Keratinocyte (primary cell): Measurements from ENCODE around the gene SLC4A1AP. TPM values are rescaled to one million over a fixed set of nuclear protein-coding genes. Genes with fewer than 3 reads are reported as not detected.

ENCODE experiments used
- DNase-seq: peaks from one replicate; pipeline ENCODE4 v3.0.0-alpha.2; 2011; ENCODE audit warnings: low read depth, missing footprints, low spot score
- FAIRE-seq: peaks from 2 replicates; lab custom pipeline; 2011; peaks lifted over from hg19 to GRCh38; lab: Jason Lieb, UNC
- H2AFZ ChIP-seq: 2 replicates; pipeline ENCODE4 v1.6.0; 2012; ENCODE audit warnings: low read length, control low read depth, inconsistent platforms; ENCODE audit not compliant: control insufficient read depth
- H3K27ac ChIP-seq: 2 replicates; pipeline ENCODE4 v1.5.1; 2011; ENCODE audit warnings: low read length; ENCODE audit not compliant: control insufficient read depth, insufficient read depth
- H3K27me3 ChIP-seq: 3 replicates; pipeline ENCODE4 v1.6.0; 2011; ENCODE audit warnings: low read length; ENCODE audit not compliant: control insufficient read depth, insufficient read depth; ENCODE audit errors: extremely low read depth
- H3K36me3 ChIP-seq, 2 experiments: 2 replicates in 1 of 2; 3 replicates in 1 of 2; pipeline ENCODE4 v1.5.1; 2011; ENCODE audit warnings: low read length in 2 of 2, mild to moderate bottlenecking in 1 of 2; ENCODE audit not compliant: control insufficient read depth in 2 of 2, insufficient read depth in 2 of 2; ENCODE audit errors: extremely low read depth in 1 of 2
- H3K4me1 ChIP-seq: 3 replicates; pipeline ENCODE4 v1.5.1; 2011; ENCODE audit warnings: low read length; ENCODE audit not compliant: control insufficient read depth, insufficient read depth; ENCODE audit errors: extremely low read depth
- H3K4me2 ChIP-seq: 3 replicates; pipeline ENCODE4 v1.6.0; 2011; ENCODE audit warnings: low read depth, low read length; ENCODE audit not compliant: control insufficient read depth, insufficient read depth; ENCODE audit errors: extremely low read depth
- H3K4me3 ChIP-seq, 3 experiments: fragments of 200-600 bp in 1 of 3; sonication (generic) in 1 of 3; 2 replicates in 2 of 3; 3 replicates in 1 of 3; pipeline ENCODE4 v1.5.1; 2011 to 2016; ENCODE audit warnings: low read length in 3 of 3, mild to moderate bottlenecking in 3 of 3, control low read depth in 2 of 3, inconsistent platforms in 1 of 3, low read depth in 1 of 3, mixed read lengths in 1 of 3, mixed run types in 1 of 3, moderate library complexity in 1 of 3; ENCODE audit not compliant: control insufficient read depth in 2 of 3, insufficient read depth in 2 of 3; ENCODE audit errors: extremely low read depth in 1 of 3
- H3K79me2 ChIP-seq: 2 replicates; pipeline ENCODE4 v1.6.0; 2012; ENCODE audit warnings: low read length; ENCODE audit not compliant: control insufficient read depth, insufficient read depth
- H3K9ac ChIP-seq: 3 replicates; pipeline ENCODE4 v1.6.0; 2011; ENCODE audit warnings: low read length; ENCODE audit not compliant: control insufficient read depth, insufficient read depth; ENCODE audit errors: extremely low read depth
- H3K9me1 ChIP-seq: 3 replicates; pipeline ENCODE4 v1.6.0; 2011; ENCODE audit warnings: low read length; ENCODE audit not compliant: control insufficient read depth, insufficient read depth; ENCODE audit errors: extremely low read depth
- H3K9me3 ChIP-seq: 2 replicates; pipeline ENCODE4 v1.5.1; 2012; ENCODE audit warnings: low read depth, low read length; ENCODE audit not compliant: control insufficient read depth
- H4K20me1 ChIP-seq: 3 replicates; pipeline ENCODE4 v1.6.0; 2011; ENCODE audit warnings: low read length; ENCODE audit not compliant: control insufficient read depth, insufficient read depth; ENCODE audit errors: extremely low read depth
- EZH2 ChIP-seq: IDR thresholded peaks from one replicate; pipeline ENCODE4 v1.6.1; 2012; ENCODE audit warnings: inconsistent platforms, mild to moderate bottlenecking, low read length, moderate library complexity
- dilution Hi-C: fragments of 300-500 bp; cut with MboI; formaldehyde crosslinking; loops from one replicate; pipeline ENCODE4 v1.7.0; 2020; ENCODE audit warnings: low sequenced_read_pairs; ENCODE audit not compliant: extremely low pct_ligation_motif_present
- polyA plus RNA-seq, 5 experiments: library from polyadenylated mRNA; depleted of rRNA in 3 of 5; stranded (reverse) in 3 of 5; stranded (forward) in 1 of 5; unstranded in 1 of 5; fragments of >200 nt; gene quantifications; 1 replicate in 1 of 5; 2 replicates in 3 of 5; 3 replicates in 1 of 5; pipeline versions ENCODE4 v1.2.1 to v1.2.3, GENCODE V29; 2011 to 2012; ENCODE audit warnings: missing spikeins in 2 of 5, low read depth in 1 of 5, low replicate concordance in 1 of 5
- TF ChIP-seq, protein P1 (sequence below), 3 experiments: IDR thresholded peaks in 1 of 3; conservative IDR thresholded peaks in 1 of 3; optimal IDR thresholded peaks in 1 of 3; 2 replicates in 2 of 3; 3 replicates in 1 of 3; pipeline versions ENCODE3 to v1.5.1; 2011; ENCODE audit warnings: low read length in 3 of 3, mild to moderate bottlenecking in 3 of 3, moderate library complexity in 2 of 3, control low read depth in 1 of 3, inconsistent platforms in 1 of 3; ENCODE audit not compliant: insufficient read depth in 2 of 3; ENCODE audit errors: extremely low read depth in 1 of 3

SLC4A1AP gene
- polyA plus RNA-seq, 1 donor (not counting 4 experiments of a cell fraction or from before 2014, with no cell fraction given), result 17.0 TPM

- Histone ChIP-seq H4K20me1 (no peaks in the 10 kb centered on the region), H3K27me3 (no peaks in the 10 kb centered on the region), H3K27ac (no peak overlapping the region), H3K36me3 (no peaks in the 10 kb centered on the region), H2AFZ (no peak overlapping the region), H3K9me3 (no peaks in the 10 kb centered on the region), H3K9me1 (no peaks in the 10 kb centered on the region), H3K9ac (no peak overlapping the region), H3K4me1 (peaks cover 29% of the 10 kb centered on the region), H3K79me2 (no peaks in the 10 kb centered on the region), H3K4me2 (no peak overlapping the region), H3K4me3 (no peak overlapping the region)
- FAIRE-seq (no peak), DNase-seq (no peak)
- dilution Hi-C loops, result no loop called here
- TF ChIP-seq EZH2, result no peak
- TF ChIP-seq, protein P1, sequence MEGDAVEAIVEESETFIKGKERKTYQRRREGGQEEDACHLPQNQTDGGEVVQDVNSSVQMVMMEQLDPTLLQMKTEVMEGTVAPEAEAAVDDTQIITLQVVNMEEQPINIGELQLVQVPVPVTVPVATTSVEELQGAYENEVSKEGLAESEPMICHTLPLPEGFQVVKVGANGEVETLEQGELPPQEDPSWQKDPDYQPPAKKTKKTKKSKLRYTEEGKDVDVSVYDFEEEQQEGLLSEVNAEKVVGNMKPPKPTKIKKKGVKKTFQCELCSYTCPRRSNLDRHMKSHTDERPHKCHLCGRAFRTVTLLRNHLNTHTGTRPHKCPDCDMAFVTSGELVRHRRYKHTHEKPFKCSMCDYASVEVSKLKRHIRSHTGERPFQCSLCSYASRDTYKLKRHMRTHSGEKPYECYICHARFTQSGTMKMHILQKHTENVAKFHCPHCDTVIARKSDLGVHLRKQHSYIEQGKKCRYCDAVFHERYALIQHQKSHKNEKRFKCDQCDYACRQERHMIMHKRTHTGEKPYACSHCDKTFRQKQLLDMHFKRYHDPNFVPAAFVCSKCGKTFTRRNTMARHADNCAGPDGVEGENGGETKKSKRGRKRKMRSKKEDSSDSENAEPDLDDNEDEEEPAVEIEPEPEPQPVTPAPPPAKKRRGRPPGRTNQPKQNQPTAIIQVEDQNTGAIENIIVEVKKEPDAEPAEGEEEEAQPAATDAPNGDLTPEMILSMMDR (optimal IDR thresholded peaks at IDR 0.05 in 1 of 3, IDR thresholded peaks at IDR 0.05 in 1 of 3, conservative IDR thresholded peaks at IDR 0.05 in 1 of 3; ENCODE audit: extremely low read depth in 1 of 3, insufficient read depth in 2 of 3, low read length in 3 of 3), result no peak
These were observed 48.8 kb downstream of the SLC4A1AP start for GRCh38 chr2:27712522-27712921.

DNA sequence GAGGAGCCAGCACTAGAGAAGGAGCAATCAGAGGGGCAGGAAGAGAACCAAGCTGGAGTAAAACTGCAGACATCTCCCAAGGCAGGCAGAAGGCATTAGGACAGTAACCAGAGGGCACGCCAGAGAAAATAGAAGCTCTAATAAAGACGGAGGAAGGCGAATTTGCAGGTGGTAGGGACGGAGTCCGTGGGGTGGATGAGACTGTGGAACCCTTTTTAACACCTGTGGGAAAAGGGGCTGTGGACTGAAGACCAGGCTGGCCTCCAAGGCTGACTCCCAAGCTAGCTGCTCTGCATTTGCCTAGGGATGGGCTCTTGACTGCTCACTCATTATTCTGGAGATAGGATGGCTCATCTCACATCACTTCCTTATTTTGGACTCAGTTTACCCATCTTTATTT, 49.5 kb downstream of the SLC4A1AP start:
- Histone ChIP-seq H3K4me3 (no peak overlapping the region), H3K9ac (no peak overlapping the region), H4K20me1 (no peaks in the 10 kb centered on the region), H3K27ac (no peak overlapping the region), H3K79me2 (no peaks in the 10 kb centered on the region), H2AFZ (no peak overlapping the region), H3K27me3 (no peaks in the 10 kb centered on the region), H3K9me3 (no peaks in the 10 kb centered on the region), H3K4me2 (no peak overlapping the region), H3K36me3 (no peaks in the 10 kb centered on the region), H3K9me1 (no peaks in the 10 kb centered on the region), H3K4me1 (peaks cover 30% of the 10 kb centered on the region)
- FAIRE-seq (no peak), DNase-seq (no peak)
- no peak for TF ChIP-seq EZH2
- TF ChIP-seq, protein P1 (optimal IDR thresholded peaks at IDR 0.05 in 1 of 3, IDR thresholded peaks at IDR 0.05 in 1 of 3, conservative IDR thresholded peaks at IDR 0.05 in 1 of 3; ENCODE audit: extremely low read depth in 1 of 3, insufficient read depth in 2 of 3, low read length in 3 of 3), result no peak
- dilution Hi-C loops, result no loop called here
